ENCODE measurements around the gene MDC1. TPM values are rescaled to one million over a fixed set of nuclear protein-coding genes. Genes with fewer than 3 reads are reported as not detected.
"Not testable (repeated sequence)": the region's sequence is repeated elsewhere in the genome, so short reads cannot be mapped to it uniquely, and the experiment has no call there.

Gene MDC1
- polyA plus RNA-seq, 4 donors, result 39.8 to 46.4 (median 41.5) TPM

DNA sequence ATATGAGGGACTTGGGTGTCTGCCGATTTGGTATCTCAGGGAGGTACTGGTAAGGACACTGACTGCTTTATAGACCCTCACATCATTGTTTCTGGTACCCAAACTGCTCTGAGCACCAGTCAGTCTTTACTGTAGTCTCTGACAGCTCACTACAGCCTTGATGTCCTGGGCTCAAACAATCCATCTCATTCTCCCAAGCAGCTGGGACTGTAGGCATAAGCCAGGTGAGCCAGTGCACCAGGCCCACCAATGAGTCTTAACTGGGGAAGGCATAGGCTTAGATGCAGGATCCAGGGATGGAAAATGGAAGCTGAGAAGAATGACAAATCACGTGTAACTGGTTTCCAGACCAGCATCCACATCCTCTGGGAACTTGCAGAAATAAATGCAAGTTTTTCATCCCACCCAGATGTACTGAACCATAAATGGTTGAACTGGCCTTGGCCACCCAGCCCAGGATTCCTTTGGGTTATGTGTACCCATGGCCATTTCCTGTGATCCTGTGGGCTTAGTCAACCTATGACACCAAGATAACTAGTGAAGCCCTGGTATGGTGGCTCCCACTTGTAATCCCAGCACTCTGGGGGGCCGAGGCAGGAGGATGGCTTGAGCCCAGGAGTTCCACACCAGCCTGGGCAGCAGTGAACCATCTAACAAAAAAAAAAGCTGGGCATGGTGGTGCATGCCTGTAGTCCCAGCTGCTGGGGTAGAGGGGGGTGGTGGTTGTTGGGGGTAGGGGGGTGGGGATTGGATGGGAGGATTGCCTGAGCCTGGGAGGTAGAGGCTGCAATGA is 8.8 kb upstream of the MDC1 start:
- DNase-seq (ENCODE audit: low read depth in 4 of 4, low spot score in 3 of 4), result no peak

DNA sequence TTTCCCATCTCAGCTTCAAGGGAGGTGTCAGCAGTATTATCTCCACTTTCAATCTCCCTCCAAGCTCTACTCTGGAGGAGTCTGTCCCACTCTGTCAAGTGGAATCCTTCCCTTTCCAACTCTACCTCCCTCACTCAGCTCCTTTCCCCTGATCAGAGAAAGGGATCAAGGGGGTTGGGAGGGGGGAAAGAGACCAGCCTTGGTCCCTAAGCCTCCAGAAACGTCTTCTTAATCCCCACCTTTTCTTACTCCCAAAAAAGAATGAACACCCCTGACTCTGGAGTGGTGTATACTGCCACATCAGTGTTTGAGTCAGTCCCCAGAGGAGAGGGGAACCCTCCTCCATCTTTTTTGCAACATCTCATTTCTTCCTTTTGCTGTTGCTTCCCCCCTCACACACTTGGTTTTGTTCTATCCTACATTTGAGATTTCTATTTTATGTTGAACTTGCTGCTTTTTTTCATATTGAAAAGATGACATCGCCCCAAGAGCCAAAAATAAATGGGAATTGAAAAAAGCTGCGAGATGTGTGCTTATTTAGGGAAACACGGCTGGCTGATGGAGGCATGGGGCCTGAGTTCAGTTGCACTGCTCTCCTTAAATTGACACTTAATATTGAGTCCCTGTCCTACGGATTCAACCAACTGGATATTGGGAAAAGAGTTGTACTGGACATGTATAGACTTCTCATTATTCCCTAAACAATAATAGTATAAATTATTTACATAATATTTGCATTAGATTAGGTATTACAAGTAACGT is 8.0 kb upstream of the MDC1 start:
- no peak for DNase-seq (ENCODE audit: low read depth in 4 of 4, low spot score in 3 of 4)

DNA sequence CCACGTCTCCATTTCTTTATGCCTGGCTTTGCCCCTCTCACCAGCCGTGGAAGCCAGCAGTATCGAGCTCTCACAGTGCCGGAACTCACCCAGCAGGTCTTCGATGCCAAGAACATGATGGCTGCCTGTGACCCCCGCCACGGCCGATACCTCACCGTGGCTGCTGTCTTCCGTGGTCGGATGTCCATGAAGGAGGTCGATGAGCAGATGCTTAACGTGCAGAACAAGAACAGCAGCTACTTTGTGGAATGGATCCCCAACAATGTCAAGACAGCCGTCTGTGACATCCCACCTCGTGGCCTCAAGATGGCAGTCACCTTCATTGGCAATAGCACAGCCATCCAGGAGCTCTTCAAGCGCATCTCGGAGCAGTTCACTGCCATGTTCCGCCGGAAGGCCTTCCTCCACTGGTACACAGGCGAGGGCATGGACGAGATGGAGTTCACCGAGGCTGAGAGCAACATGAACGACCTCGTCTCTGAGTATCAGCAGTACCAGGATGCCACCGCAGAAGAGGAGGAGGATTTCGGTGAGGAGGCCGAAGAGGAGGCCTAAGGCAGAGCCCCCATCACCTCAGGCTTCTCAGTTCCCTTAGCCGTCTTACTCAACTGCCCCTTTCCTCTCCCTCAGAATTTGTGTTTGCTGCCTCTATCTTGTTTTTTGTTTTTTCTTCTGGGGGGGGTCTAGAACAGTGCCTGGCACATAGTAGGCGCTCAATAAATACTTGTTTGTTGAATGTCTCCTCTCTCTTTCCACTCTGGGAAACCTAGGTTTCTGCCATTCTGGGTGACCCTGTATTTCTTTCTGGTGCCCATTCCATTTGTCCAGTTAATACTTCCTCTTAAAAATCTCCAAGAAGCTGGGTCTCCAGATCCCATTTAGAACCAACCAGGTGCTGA is 7.0 kb upstream of the MDC1 start:
- DNase-seq (ENCODE audit: low read depth in 4 of 4, low spot score in 3 of 4), result not testable (repeated sequence)

DNA sequence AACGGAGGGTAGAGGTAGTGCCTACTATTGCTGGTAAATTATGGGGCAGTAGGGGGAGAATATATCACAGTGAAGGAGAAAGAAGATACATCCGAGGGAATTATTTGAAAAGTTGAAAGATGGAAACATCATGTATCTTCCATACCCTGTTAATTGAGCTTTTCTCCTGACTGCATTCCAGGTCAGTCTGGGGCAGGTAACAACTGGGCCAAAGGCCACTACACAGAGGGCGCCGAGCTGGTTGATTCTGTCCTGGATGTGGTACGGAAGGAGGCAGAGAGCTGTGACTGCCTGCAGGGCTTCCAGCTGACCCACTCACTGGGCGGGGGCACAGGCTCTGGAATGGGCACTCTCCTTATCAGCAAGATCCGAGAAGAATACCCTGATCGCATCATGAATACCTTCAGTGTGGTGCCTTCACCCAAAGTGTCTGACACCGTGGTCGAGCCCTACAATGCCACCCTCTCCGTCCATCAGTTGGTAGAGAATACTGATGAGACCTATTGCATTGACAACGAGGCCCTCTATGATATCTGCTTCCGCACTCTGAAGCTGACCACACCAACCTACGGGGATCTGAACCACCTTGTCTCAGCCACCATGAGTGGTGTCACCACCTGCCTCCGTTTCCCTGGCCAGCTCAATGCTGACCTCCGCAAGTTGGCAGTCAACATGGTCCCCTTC is 6.2 kb upstream of the MDC1 start:
- not testable (repeated sequence) for DNase-seq (ENCODE audit: low read depth in 4 of 4, low spot score in 3 of 4)

DNA sequence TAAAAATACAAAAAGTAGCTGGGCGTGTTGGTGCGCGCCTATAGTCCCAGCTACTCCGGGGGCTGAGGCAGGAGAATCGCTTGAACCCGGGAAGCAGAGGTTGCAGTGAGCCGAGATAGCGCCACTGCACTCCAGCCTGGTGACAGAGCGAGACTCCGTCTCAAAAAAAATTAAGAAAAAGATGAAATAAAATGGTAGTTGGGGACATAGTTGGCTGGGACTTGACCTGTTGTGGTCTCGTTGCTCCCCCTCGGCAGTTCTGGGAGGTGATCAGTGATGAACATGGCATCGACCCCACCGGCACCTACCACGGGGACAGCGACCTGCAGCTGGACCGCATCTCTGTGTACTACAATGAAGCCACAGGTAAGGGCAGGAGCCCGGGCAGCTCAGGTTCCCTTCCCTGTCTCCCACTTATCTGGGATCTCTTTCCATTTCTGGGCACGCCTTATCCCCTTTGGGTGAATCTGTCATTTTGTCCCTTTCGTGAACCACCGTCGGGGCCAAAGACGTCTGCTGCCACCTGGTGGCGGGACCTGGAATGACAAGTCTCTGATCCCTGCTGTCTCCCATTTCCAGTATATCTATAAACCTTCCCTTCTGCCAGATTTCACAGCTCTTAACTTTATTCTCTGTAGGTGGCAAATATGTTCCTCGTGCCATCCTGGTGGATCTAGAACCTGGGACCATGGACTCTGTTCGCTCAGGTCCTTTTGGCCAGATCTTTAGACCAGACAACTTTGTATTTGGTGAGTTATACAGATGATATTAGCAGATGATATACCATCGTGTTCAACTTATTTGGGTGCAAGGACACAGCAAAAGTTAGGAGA is 5.4 kb upstream of the MDC1 start:
- DNase-seq (ENCODE audit: low read depth in 4 of 4, low spot score in 3 of 4), result peak in 3 of 4 donors; percentile 67 to 81 (median 73)

DNA sequence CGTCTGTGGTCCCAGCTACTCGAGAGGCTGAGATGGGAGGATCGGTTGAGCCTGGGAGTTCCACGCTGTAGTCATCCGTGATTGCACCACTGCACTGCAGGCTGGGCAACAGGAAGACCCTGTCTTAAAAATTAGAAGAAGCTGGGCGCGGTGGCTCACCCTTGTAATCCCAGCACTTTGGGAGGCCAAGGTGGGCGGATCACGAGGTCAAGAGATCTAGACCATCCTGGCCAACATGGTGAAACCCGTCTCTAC is 4.9 kb upstream of the MDC1 start:
- DNase-seq (ENCODE audit: low read depth in 4 of 4, low spot score in 3 of 4), result not testable (repeated sequence)

DNA sequence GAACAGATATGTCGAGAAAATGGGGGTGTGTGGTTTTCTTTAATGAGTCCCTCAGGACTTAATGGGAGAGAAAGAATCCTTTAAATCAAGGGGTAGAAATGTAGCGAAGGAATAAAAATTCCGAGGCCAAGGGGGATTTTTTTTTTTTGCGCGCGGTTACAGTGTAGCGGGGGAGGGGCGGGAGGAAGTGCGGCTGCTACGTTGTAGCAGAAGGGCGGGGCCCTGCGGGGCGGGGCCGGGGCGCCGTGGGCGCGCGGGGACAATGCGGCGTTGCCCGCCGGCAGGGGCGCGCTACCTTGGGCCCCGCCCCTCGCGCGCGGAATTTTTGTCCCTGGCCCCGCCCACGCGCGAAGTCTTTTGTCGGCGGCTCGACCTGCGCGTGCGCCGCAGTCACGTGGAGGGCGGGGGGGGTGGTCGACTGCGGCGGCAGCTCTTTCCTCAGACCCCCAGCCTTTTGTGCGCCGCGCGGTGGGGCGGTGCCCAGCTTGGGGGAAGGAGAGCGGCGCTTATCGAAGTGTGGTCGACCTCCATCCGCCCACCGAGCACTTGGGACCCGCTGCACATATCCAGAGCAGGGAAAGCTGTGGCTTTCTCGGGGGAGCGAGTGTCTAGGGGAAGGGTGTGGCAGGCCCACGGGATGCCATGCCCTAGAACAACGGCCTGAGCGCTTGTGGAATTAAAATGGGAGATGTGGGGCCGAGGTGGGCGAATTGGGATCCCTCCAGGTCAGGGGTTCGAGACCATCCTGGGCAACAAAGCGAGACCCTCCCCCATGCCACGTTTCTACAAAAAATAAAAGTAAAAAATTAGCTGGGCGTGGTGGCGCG is 4.3 kb upstream of the MDC1 start:
- peak in 3 of 4 donors; percentile 83 to 88 (median 83) for DNase-seq (ENCODE audit: low read depth in 4 of 4, low spot score in 3 of 4)

DNA sequence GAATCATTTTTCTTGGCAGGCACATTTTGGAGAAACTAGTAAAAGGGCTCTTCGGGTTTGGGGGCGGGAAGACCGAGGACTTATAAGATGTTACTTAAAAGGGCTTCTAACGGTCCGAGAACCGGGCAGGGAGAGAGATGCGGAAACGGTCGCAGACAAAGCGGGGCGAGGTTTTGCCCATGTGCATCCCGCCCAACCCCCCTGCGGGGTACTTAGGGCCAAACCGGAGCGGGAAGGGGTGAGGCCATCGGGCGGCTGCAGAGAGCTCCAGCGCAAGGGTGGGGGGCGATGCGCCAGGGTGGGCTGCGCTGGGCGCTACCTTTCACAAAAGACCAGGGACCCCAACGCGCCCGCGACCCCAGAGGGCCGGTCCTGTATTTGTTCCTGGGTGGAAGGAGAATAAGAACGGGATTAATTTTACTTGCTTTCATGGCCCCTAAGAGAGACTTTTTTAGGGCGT is 3.7 kb upstream of the MDC1 start:
- DNase-seq (ENCODE audit: low read depth in 4 of 4, low spot score in 3 of 4), result peak in 1 of 4 donors; percentile 39

DNA sequence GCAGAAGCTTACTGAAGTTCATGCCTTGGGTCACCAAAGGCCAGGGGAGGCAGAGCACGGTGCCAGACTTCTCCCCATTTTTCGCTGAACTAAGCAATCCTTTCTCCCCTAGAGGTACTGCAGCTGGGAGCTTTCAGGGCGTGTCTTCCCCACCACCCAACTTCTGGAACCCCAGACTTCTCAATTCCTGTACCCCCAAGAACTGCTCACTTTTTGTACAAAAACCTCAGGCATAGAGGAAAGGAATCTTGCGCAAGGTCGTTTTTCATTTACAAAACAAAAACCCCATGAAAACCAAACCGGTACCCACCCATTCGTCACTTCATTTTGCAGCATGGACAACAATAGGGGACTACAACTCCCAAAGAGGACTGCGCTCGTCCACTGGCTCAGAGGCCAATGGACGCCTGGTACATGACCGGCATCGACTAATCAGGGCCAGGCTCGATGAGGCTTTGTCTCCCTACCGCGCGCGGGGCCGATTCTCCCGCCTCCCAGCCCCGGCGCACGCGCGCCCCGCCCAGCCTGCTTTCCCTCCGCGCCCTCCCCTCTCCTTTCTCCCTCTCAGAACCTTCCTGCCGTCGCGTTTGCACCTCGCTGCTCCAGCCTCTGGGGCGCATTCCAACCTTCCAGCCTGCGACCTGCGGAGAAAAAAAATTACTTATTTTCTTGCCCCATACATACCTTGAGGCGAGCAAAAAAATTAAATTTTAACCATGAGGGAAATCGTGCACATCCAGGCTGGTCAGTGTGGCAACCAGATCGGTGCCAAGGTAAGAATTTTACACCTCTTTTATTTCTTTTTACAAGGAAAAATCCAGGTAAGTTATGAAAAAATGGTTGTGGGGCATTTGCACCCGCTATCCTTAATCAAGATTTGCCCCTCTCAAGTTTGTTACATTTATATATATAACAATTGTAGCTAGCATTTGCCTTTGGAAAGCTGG is 3.0 kb upstream of the MDC1 start, which contains the start of gene TUBB:
TUBB (plus strand) TSS at position 562 of the 947 bp plus-strand sequence; CDS start at position 717, 155 bp downstream.
- peak; percentile 93 to 96 (median 95) for DNase-seq (ENCODE audit: low read depth in 4 of 4, low spot score in 3 of 4)

DNA sequence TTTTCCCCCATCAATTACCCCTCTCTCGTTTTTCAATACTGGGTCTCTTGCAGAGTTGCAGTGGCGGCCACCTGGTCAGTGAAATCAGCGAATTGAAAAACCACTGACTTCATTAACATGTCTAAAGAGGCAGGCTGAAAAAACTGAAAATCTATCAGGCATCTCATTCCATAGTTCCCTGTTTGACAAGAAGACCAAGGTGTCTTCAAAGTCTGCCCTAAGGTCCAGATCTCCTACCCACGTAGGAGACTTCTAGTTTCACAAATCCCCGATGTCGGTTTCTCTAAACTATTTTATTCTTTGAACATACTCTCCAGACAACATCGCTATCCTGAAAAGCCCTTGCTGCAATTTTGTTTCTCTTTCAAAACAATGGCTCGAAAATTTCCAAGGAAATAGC is 2.3 kb upstream of the MDC1 start:
- DNase-seq (ENCODE audit: low read depth in 4 of 4, low spot score in 3 of 4), result no peak

DNA sequence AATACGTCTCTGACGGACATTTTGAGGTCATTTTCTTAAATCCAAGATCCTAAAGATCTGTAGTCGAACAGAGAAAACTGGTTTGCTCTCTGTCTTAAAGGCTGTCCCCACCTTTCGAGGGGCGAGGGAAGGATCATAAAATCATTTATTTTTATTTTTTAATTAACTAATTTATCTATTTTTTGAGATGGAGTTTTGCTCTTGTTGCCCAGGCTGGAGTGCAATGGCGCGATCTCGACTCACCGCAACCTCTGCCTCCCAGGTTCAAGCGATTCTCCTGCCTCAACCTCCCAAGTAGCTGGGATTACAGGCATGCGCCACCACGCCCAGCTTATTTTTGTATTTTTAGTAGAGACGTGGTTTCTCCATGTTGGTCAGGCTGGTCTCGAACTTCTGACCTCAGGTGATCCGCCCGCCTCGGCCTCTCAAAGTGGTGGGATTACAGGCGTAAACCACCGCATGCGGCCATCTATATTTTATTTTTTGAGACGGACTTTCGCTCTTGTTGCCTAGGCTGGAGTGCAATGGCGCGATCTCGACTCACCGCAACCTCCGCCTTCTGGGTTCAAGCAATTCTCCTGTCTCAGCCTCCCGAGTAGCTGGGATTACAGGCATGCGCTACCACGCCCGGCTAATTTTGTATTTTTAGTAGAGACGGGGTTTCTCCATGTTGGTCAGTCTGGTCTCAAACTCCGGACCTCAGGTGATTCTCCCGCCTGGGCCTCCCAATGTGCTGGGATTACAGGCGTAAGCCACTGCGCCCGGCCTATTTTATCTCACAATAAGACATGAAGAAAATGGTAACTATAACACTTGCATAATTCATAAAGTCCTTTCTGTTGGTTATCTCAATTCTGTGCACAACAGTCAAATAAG is 1.0 kb upstream of the MDC1 start:
- DNase-seq (ENCODE audit: low read depth in 4 of 4, low spot score in 3 of 4), result not testable (repeated sequence)

DNA sequence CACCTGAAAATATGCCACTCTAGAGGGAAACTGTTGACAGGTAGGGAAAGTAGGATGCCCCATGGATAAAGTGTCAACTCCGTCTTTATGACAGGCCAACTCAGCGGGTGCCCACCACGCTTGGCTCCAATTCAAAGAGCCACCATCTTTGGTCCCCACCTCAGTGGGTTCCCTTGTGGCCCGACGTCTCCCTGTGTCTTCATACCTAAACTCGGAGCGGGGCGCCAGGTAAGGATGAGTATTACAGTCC is 277 bp downstream of the MDC1 start:
- peak in 1 of 4 donors; percentile 29 for DNase-seq (ENCODE audit: low read depth in 4 of 4, low spot score in 3 of 4)

DNA sequence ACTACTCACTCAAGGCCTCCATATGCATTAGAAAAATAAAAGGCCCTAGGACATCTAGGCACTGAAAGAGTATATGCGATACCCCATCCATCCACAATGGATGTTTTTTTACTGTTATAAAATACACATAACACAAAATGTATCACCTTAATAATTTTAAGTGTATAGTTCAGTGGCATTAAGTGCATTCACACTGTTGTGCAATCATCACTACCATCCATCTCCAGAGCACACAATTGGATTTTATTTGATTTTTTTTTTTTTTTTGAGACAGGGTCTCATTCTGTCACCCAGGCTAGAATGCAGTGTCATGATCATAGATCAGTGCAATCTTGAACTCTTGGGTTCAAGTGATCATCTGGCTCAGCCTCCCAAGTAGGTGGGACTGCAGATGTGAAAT is 2.8 kb downstream of the MDC1 start:
- DNase-seq (ENCODE audit: low read depth in 4 of 4, low spot score in 3 of 4), result no peak

DNA sequence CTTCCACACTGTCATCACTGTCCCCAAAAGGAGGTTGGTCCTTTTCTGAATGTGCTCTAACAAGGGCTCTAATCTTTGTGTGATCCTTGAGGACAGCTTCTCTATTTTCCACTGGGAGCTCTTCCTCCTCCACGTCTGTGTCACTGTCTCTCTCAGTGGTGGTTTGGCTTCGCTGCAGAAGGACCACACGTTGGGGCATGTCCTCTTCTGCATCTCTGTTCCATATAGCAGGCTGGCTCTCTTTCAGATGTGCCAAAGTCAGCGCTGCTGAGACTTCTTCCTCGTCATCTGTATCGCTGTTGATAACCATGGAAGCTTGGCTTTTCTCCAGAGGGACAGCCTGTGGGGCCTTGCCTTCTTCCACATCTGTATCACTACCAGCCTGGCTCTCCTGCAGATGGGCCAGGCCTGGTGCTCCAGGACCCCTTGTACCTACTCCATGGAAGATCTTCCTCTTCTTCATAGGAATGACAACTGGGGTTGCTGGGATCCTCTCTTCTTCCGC is 4.6 kb downstream of the MDC1 start:
- DNase-seq (ENCODE audit: low read depth in 4 of 4, low spot score in 3 of 4), result no peak

DNA sequence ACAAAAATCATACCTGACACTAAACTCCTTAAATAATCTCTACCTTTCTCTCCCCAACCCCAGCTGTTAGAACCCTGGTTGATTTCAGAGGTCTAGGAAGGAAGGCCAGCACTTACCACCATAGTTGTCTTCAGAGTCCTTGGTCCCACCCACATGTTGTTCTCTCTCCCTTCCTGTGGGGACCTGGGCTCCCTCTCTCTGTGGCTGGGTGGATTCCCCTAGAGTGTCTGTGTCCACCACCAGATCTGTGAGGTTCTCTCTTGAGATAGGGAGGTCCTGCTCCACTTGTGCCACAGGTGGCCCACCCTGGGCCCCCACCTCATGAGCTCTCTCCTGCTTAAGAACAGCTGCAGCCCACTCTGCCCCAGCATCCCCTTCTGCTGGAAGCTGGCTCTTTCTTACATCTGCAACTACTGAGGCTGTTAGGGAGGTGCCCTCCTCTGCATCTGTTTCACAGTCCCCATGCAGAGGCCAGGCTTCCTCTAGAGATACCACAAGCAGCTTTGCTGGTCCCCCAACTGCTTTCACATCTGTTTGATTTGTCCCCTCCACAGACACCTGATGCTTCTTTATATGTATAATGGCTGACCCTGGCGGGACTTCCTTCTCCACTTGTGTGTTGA is 5.2 kb downstream of the MDC1 start:
- DNase-seq (ENCODE audit: low read depth in 4 of 4, low spot score in 3 of 4), result no peak

All from right renal pelvis (tissue), 4 donors.